ENCODE measurements around the gene CLIC6.

CLIC6 gene

GRCh38 chr21:34668803-34669148 is at the start of gene CLIC6:
TSS of gene CLIC6 (plus strand) at chr21:34668994. CDS start at chr21:34669389, 395 bp downstream.
- TF ChIP-seq ZFP3 (CRISPR knock-in tag; IDR thresholded peaks at IDR 0.05) = no peak
- TF ChIP-seq, protein P1, sequence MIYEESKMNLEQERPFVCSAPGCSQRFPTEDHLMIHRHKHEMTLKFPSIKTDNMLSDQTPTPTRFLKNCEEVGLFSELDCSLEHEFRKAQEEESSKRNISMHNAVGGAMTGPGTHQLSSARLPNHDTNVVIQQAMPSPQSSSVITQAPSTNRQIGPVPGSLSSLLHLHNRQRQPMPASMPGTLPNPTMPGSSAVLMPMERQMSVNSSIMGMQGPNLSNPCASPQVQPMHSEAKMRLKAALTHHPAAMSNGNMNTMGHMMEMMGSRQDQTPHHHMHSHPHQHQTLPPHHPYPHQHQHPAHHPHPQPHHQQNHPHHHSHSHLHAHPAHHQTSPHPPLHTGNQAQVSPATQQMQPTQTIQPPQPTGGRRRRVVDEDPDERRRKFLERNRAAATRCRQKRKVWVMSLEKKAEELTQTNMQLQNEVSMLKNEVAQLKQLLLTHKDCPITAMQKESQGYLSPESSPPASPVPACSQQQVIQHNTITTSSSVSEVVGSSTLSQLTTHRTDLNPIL (CRISPR knock-in tag; IDR thresholded peaks at IDR 0.05; ENCODE audit: low read depth) = no peak
- TF ChIP-seq CSDC2 (CRISPR knock-in tag; IDR thresholded peaks at IDR 0.05) = no peak
- TF ChIP-seq GLIS3 (CRISPR knock-in tag; IDR thresholded peaks at IDR 0.05) = no peak
- TF ChIP-seq BACH2 (CRISPR knock-in tag; IDR thresholded peaks at IDR 0.05; ENCODE audit: borderline replicate concordance) = no peak
- TF ChIP-seq OSR1 (CRISPR knock-in tag; IDR thresholded peaks at IDR 0.05) = no peak
- no peak for TF ChIP-seq ZFP30 (CRISPR knock-in tag; IDR thresholded peaks at IDR 0.05)
- no peak for TF ChIP-seq CSRNP3 (CRISPR knock-in tag; IDR thresholded peaks at IDR 0.05)
- TF ChIP-seq, protein P2, sequence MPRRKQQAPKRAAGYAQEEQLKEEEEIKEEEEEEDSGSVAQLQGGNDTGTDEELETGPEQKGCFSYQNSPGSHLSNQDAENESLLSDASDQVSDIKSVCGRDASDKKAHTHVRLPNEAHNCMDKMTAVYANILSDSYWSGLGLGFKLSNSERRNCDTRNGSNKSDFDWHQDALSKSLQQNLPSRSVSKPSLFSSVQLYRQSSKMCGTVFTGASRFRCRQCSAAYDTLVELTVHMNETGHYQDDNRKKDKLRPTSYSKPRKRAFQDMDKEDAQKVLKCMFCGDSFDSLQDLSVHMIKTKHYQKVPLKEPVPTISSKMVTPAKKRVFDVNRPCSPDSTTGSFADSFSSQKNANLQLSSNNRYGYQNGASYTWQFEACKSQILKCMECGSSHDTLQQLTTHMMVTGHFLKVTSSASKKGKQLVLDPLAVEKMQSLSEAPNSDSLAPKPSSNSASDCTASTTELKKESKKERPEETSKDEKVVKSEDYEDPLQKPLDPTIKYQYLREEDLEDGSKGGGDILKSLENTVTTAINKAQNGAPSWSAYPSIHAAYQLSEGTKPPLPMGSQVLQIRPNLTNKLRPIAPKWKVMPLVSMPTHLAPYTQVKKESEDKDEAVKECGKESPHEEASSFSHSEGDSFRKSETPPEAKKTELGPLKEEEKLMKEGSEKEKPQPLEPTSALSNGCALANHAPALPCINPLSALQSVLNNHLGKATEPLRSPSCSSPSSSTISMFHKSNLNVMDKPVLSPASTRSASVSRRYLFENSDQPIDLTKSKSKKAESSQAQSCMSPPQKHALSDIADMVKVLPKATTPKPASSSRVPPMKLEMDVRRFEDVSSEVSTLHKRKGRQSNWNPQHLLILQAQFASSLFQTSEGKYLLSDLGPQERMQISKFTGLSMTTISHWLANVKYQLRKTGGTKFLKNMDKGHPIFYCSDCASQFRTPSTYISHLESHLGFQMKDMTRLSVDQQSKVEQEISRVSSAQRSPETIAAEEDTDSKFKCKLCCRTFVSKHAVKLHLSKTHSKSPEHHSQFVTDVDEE (CRISPR knock-in tag; IDR thresholded peaks at IDR 0.05) = no peak
- no peak for TF ChIP-seq ISL1 (CRISPR knock-in tag; IDR thresholded peaks at IDR 0.05)
- no peak for TF ChIP-seq ESRRG (CRISPR knock-in tag; IDR thresholded peaks at IDR 0.05)
- TF ChIP-seq ZNF8 (CRISPR knock-in tag; IDR thresholded peaks at IDR 0.05) = no peak
- TF ChIP-seq PATZ1 (CRISPR knock-in tag; IDR thresholded peaks at IDR 0.05; ENCODE audit: borderline replicate concordance) = no peak
- TF ChIP-seq RARB (CRISPR knock-in tag; IDR thresholded peaks at IDR 0.05) = no peak
- TF ChIP-seq ZC3H10 (CRISPR knock-in tag; IDR thresholded peaks at IDR 0.05) = no peak
- no peak for TF ChIP-seq SNAI2 (CRISPR knock-in tag; IDR thresholded peaks at IDR 0.05)
- TF ChIP-seq ZNF565 (CRISPR knock-in tag; conservative IDR thresholded peaks at IDR 0.05; ENCODE audit: low read depth) = no peak
- no peak for TF ChIP-seq ARNTL (CRISPR knock-in tag; IDR thresholded peaks at IDR 0.05; ENCODE audit: borderline replicate concordance, low read depth)
- TF ChIP-seq POU6F1 (CRISPR knock-in tag; IDR thresholded peaks at IDR 0.05; ENCODE audit: borderline replicate concordance, low read depth) = no peak
- TF ChIP-seq TOX (CRISPR knock-in tag; IDR thresholded peaks at IDR 0.05; ENCODE audit: borderline replicate concordance) = no peak
- no peak for ATAC-seq

DNA sequence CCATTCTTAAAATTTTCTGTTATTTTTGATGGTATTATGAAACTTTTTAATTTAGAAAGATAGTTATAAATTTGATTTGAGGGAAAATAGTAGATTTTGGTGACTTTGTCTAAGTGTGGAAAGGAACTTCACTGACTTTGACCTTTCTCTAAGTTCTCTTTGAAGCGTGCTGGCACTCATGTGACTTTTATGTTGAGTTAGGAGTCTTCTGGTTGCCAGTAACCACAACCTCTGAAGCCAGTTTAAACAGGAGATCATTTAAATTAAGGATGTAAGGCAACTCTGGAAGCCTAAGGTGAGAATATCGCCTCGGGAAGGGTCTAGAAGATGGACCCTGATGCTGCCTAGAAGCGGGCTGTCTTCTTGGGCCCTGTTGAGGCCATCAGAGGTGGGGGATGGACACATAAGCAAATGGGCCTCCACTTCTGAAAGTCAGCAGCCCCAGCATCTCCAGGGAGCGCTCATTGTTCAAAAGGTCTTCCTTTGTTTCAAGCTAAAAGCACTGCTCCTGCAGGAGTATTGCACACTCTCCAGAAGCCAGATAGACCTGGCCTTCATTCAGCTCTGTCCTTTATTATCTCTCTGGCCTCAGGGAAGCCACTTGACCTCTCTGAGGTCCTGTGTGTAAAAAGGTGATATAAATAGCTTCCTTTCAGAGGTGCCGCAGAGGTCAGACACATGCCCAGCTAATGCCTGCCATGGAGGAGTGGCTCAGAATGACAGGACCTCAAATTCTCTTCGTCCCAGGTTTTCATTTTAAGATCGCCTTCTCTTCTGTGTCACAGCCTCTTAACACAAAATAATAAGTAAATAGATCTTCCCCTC is 48.7 kb upstream of the CLIC6 start:
- no peak for ATAC-seq
- TF ChIP-seq BACH2 (CRISPR knock-in tag; IDR thresholded peaks at IDR 0.05; ENCODE audit: borderline replicate concordance) (no peak), ARNTL (CRISPR knock-in tag; IDR thresholded peaks at IDR 0.05; ENCODE audit: borderline replicate concordance, low read depth) (no peak), CSRNP3 (CRISPR knock-in tag; IDR thresholded peaks at IDR 0.05) (no peak)
